Medulla oblongata (tissue), 1 donor: ENCODE results near the gene GNG14.
"Not testable (repeated sequence)": the region's sequence is repeated elsewhere in the genome, so short reads cannot be mapped to it uniquely, and the experiment has no call there.

Experiments used
- DNase-seq: peaks from one replicate; pipeline ENCODE4 v3.0.0-alpha.2; 2015; ENCODE audit errors: extremely low spot score

Gene GNG14

GRCh38 chr19:12723641-12724426 lies 36.0 kb downstream of the GNG14 start, which contains the start of gene TNPO2:
TNPO2 (minus strand) TSS chr19:12723932; CDS start chr19:12720977, 2,955 bp downstream.
- peak; percentile 54 for DNase-seq

DNA sequence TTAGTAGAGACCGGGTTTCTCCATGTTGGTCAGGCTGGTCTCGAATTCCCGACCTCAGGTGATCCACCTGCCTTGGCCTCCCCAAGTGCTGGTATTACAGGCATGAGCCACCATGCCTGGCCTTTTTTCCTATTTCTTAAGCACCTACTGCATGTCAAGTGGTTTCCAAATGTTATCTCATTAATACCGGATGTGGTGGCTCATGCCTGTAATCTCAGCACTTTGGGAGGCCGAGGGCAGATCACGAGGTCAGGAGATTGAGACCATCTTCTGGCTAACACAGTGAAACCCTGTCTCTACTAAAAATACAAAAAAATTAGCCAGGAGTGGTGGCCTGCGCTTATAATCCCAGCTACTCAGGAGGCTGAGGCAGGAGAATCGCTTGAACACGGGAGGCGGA lies 37.8 kb downstream of the GNG14 start:
- DNase-seq: not testable (repeated sequence)

GRCh38 chr19:12726988-12727316 lies 39.2 kb downstream of the GNG14 start:
- no peak for DNase-seq

DNA sequence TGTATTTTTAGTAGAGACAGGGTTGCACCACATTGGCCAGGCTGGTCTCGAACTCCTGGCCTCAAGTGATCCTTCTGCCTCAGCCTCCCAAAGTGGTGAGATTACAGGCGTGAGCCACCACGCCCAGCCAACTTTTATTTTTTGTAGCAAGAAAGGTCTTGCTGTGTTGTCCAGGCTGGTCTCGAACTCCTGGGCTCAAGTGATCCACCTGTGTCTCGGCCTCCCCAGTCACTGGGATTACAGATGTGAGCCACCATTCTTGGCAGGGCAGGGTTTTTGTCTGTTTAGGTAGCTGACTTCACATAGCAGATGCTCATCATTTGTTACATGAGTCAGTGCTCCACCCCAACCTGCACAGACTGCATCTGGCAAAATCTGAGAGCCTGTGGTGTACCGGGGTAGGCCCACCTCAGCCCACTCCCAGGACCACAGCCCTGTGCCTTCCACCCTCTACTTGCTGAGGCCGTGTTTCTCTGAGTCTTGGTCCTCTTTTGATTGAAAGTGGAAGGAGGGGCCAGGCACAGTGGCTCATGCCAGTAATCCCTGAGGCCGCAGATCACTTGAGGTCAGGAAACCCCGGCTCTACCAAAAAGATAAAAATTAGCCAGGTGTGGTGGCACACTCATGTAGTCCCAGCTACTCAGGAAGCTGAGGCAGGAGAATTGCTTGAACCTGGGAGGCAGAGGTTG lies 40.1 kb downstream of the GNG14 start:
- no peak for DNase-seq

DNA sequence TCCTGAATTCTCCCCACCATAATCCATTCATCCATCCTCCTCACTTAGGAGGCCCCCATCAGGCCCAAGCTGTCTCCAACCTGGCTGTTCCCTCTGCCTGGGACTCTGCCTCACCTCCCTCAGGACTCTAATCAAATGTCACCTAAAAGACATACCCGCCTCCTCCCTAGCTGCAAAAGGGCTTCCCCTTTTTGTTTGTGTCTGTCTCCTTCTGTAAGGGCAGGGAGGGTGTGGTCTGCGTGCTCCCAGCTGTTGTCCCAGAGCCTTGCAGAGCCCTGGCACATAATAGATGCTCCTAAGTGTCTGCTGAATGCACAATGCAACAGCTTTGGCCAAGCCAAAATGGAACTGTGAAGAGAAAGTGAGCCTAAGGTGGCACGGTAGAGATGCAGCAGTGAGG lies 42.3 kb downstream of the GNG14 start:
- no peak for DNase-seq

DNA sequence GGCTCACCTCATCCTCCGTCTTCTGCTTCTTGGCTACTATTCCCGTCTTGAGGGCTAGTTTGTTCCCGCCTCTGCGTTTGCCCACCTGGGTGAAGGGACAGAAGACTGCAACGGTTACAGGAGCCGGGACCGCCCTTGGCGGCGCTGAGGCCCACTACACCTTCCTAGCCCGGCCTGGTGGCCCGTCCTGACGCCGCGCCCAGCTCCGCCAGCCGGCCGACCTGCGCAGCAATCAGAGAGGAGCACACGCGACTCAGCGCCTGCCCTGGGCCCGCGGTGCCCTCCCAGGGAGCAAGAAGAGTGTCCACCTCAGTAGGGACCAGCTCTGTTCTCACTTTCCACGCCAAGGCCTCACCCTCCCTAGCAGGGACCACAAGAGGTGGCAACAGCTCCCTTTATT lies 43.5 kb downstream of the GNG14 start:
- no peak for DNase-seq

DNA sequence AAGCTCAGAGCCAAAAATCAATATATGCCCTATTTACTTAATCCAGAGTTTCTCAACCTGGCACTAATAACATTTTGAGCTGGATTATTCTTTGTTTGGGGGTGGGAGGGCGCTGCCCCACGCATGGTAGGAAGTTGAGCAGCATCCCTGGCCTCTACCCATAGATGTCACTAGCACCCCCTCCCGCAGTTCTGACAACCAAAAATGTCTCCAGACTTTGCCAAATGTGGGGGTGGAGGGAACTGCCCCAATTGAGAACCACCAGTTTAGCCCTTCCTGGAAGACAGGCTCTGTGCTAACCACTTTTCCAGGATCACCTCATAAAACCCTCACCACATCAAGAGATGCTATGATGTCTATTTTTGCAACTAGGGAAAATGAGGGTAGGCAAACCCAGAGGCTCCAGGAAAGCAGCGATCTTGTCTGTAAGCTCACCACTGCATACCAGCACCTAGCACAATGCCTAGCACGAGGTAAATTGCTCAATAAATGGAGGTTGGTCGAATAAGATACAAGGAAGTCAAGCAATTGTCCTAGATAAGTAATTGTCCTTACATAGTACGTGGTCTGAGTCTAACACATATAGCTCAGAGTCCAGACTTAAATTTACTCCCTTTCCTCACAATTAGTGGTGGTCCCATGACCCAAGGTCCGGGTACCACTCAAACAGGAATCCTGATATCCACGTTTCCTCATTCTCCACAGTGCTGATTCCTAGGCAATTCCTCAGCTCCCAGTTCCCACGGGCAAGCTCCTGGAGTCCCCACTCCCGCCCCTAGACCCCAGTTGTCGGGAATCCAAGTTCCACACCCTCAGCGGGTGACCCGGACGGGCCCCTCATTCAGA lies 45.8 kb downstream of the GNG14 start:
- no peak for DNase-seq

DNA sequence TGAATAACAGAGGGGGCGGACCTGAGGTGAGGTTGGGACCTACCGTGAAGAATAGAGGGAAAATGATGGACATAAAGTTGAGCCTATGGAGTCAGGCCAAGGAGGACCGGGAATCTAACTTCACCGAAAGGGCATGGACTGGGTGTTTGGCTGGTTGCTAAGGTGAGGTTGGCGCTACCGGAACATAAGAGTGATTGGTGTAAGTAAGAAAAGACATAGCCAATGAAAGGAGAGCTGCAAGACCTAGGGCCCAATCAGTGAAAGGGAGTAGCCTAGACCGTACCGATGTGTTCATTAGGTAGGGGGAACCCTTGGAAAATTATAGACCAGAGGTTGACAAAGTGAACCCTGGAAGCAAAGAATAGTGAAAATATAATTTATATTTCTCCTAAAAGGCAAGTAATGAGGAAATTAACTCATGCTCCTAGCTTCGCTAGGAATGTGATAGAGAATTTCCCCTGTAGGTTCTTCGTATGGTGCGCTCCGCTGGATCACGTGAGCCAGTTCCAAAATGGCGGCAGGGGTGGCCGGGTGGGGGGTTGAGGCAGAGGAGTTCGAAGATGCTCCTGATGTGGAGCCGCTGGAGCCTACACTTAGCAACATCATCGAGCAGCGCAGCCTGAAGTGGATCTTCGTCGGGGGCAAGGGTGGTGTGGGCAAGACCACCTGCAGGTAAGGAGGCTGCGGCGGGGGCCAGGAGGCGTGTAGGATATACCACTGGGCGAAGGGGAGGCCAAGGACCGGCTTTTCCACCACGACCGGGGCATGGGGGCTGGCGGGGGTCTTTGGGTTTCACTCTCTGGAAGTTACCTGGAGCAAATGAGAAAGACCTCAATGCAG lies 49.4 kb downstream of the GNG14 start, which contains the start of gene GET3:
Gene GET3 (plus strand): TSS at position 503 of the 840 bp plus-strand sequence. CDS start 9 bp downstream, at position 512.
- peak; percentile 99 for DNase-seq

DNA sequence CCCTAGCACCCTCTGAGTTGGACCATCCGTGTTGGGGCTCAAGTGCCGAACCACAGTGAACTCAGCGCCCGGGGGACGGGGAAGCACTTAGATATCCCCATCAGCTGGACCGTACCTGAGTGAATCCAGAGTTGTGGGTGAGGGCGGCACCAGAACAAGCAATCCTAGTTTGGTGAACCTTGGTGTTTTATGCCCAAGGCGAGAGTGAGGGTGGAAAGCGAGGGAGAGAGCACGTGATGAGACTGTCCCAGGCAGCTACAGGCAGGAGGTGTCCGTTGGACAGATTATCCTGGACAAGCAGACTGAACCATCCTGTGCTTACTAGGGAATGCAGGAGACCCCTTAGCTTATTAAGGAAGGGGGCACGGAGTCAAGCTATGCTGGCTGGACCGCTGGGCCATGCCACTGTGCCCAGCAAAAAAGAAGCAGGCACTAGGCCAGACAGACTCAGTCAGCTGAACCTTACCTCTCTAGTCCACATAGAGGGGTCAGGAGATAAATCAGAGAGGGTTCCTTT lies 50.1 kb downstream of the GNG14 start:
- DNase-seq: no peak
